HG03460 (cell line): Measurements from ENCODE around the gene LRR1.
A peak's percentile ranks its signal among the peaks of the same experiment; 100 is the strongest.
"Not testable (repeated sequence)": the region's sequence is repeated elsewhere in the genome, so short reads cannot be mapped to it uniquely, and the experiment has no call there.

ENCODE experiments used
- ATAC-seq: cut with Tn5 transposase; IDR thresholded peaks from one replicate; pipeline ENCODE4 v1.9.1; 2021; ENCODE audit not compliant: unreplicated experiment

LRR1 gene

DNA sequence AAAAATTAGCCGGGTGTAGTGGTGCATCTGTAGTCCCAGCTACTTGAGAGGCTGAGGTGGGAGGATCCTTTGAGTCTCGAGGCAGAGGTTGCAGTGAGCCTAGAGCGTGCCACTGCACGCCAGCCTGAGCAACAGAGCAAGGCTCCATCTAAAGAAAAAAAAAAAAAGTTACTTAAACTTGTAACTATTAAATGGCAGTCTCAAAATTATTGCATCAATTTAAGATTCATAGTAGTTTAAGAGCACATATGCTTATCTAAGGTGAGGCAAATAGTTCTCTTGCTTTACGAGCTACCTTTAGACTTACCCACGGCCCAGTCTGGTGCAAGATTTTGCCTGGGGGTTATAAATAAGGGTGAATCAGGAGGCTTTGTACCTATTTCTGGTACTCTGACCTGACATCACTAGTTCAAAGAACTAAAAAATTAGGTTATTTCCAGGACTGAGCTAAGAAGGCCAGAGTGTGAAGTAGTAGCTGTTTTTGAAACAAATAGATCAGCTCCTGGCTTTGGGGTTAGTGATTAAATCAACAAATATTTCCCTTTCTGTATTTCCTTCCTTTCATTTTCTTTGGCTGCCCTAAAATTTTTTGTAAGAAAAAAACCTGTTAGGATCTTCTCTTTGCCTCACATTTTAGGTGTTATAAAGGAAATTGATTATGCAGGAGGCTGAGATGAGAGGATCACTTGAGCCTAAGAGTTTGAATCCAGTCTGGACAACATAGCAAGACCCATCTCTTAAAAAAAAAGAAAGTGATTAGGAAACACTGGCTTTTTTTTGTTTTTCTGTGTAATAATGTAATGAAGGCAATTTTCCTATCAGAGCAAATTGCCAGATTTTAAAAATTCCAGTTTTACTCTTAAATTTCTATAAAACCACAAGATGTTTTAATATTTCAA, 25.4 kb downstream of the LRR1 start:
- no peak for ATAC-seq

- peak; percentile 78 for ATAC-seq
Observed at GRCh38 chr14:49633640-49634546, 35.2 kb downstream of the LRR1 start.

DNA sequence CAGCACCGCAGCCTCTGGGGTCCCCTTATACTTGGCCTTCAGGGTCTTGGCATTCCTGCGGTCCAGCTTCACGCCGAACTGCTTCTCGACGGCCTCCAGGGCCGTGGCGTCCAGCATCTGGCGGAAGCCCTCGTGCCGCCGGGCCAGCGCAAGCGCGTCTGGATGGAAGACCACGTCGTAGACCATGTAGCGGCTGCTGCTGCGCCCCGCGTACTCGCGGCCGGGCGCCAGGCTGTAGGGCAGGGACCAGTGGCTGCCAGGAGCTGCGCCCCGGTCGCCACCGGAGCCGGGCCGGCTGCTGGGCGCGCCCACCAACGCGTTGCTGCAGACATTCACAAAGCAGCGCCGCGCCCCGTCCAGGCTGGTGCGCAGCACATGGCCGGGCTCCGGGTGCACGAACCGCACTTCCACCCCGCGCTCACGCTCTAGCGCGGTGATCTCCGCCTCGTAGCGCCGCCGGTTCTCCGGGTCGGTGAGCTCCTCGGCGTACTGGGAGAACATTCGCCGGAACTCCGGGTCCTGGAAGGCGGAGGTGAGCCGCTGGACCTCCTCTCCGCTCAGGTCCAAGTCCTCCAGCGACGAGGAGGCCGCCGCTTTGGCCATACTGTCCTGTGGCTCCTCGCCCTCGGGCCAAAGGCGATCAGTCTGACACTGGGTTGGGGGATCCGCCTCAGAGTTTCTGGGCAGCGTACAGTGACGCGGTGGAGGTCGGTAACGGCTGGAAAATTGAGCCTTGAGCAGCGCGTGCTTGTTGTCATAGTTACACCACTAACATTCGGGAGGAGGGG, 36.0 kb downstream of the LRR1 start, which contains the start of gene DNAAF2:
Gene DNAAF2 (minus strand): TSS at position 698 of the 788 bp plus-strand sequence. CDS start 95 bp downstream, at position 603.
- ATAC-seq, result peak; percentile 30

DNA sequence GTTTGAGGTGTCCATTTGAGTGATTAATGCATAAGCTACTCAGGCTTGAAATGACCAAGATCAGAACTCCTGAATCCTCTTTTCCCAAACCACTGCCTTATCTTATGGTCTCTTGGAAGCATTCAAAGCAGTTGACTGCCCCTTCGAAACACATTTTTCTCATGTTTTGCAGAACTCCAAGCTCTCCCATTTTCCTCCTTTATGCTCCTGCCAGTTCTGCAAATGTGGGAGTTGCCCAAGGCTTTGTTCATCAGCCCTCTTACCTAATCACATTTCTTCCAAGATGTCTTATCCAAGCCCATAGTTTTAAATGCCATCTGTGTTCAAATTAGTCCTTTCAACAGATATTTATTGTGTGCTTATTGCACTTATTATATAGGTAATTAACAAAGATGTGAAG, 38.1 kb downstream of the LRR1 start:
- ATAC-seq, result no peak

- no peak for ATAC-seq
Observed at GRCh38 chr14:49637534-49638078, 38.9 kb downstream of the LRR1 start.

- no peak for ATAC-seq
Observed at GRCh38 chr14:49640540-49641417, 42.0 kb downstream of the LRR1 start.

DNA sequence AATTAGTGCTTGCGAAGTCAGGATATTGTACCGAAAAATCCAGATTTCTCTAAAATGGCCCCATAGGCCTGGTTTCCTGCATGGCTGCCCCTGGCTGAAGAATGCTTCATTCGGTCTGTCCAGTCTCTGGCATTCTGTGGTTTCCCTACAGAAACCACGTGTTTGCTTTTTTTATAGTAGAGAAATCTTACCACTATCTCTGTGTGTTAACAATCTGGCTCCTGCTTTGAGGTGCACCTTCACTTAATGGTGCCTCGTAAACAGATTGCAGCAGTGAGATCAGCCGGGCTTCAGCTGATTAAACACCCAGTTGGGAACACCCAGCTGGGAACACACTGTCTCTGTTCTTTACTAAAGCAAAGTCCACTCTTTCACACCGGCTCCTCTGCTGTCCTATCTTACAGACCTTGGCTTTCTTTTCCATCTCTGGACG, 43.0 kb downstream of the LRR1 start:
- ATAC-seq, result no peak

DNA sequence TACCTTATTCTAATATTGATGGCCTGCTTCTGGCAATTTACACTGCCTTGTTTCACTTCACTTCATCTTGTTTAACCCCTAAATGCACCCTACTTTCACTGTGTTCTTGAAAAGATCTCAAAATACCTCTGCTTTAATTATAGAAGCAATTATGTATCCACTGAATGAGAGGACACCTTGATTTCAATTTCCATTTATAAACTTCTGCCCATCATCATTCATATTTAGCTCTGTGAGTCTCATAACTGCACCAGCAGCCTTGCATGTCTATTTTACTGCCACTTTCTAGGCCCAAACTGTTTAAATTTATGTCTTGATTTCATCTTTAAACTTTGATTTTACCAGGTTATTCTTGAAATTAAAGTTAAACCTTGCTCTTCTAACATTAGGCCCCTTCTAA, 43.4 kb downstream of the LRR1 start:
- ATAC-seq, result no peak

GRCh38 chr14:49653508-49653907, 54.8 kb downstream of the LRR1 start:
- ATAC-seq, result no peak

DNA sequence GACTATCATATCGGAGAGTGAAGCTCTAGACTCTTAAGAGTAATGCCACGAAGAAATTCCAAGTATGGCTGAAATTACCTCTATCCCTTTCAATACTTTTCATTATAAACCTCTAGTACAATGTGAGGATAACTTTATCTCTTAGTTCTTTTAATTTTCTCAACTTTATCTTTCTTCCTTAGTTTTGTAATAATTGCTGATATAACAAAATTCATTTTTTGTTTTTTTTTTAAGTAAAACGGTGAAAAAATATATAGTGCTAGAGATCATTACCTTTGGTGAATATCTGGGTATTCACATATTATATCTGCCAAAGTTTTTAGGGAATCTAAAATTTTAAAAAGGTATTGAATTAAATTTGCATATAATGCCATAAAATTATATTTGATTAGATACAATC, 55.8 kb downstream of the LRR1 start:
- no peak for ATAC-seq

GRCh38 chr14:49657500-49657899, 58.8 kb downstream of the LRR1 start:
- not testable (repeated sequence) for ATAC-seq

DNA sequence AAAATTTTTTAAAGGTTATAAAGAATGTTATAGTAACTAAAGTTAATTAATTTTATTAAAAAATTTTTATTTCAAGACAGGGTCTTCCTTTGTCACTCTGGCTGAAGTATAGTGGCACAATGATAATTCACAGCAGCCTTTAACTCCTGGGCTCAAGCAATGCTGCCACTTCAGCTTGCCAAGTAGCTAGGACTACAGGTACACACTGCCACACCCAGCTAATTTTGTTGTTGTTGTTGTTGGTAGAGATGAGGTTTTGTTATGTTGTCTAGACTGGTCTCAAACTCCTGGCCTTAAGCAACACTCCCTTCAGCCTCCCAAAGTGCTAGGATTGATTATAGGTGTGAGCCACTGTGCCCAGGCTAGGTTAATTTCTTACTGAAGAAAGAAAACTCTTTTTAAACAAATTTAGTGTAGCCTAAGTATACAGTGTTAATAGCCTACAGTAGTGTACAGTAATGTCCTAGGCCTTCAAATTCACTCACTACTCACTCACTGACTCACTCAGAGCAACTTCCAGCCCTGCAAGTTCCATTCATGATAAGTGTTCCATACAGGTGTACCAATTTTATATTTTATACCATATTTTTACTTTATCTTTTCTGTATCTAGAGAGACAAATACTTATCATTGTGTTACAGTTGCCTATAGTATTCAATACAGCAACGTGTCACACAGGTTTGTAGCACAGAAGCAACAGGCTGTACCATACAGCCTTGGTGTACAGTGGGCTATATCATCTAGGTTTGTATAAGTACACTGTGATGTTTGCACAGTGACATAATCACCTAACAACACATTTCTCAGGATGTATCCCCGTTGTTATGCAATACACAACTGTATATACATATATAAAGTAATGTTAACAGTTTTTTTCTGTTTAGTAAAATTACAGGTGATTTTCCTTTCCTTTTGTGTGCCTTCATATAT, 61.1 kb downstream of the LRR1 start:
- ATAC-seq, result no peak
